Measurements from ENCODE around the gene BCKDHA. TPM values are rescaled to one million over a fixed set of nuclear protein-coding genes. Genes with fewer than 3 reads are reported as not detected.

Gene BCKDHA
- total RNA-seq, 1 donor from 2014 or later: 11.7 TPM

GRCh38 chr19:41449079-41449864, 51.7 kb downstream of the BCKDHA start:
- H3K36me3 Mint-ChIP-seq: no peaks in the 10 kb centered on the region
- H3K9me3 Mint-ChIP-seq: no peaks in the 10 kb centered on the region
- peaks cover 37% of the 10 kb centered on the region for H3K27me3 Mint-ChIP-seq
- peak; percentile 82 for DNase-seq (ENCODE audit: extremely low spot score, unreplicated experiment)
- peak overlapping the region; percentile 69 for H3K4me3 Mint-ChIP-seq
- no peaks in the 10 kb centered on the region for H3K4me1 Mint-ChIP-seq (ENCODE audit: unreplicated experiment)
- no peak overlapping the region for H3K27ac Mint-ChIP-seq
- TF ChIP-seq CTCF (conservative IDR thresholded peaks at IDR 0.05): peak; percentile 97

GRCh38 chr19:41449865-41450178, 52.2 kb downstream of the BCKDHA start:
- Mint-ChIP-seq H3K36me3 (no peaks in the 10 kb centered on the region), H3K4me1 (ENCODE audit: unreplicated experiment) (no peaks in the 10 kb centered on the region), H3K9me3 (no peaks in the 10 kb centered on the region), H3K4me3 (no peak overlapping the region), H3K27me3 (peaks cover 38% of the 10 kb centered on the region), H3K27ac (no peak overlapping the region)
- TF ChIP-seq CTCF (conservative IDR thresholded peaks at IDR 0.05): no peak
- no peak for DNase-seq (ENCODE audit: extremely low spot score, unreplicated experiment)

- TF ChIP-seq CTCF (conservative IDR thresholded peaks at IDR 0.05): no peak
- DNase-seq (ENCODE audit: extremely low spot score, unreplicated experiment): no peak
- no peaks in the 10 kb centered on the region for H3K9me3 Mint-ChIP-seq
- no peaks in the 10 kb centered on the region for H3K36me3 Mint-ChIP-seq
- H3K4me1 Mint-ChIP-seq (ENCODE audit: unreplicated experiment): no peaks in the 10 kb centered on the region
- H3K27me3 Mint-ChIP-seq: peaks cover 37% of the 10 kb centered on the region
- no peak overlapping the region for H3K4me3 Mint-ChIP-seq
- H3K27ac Mint-ChIP-seq: no peak overlapping the region
Observed at GRCh38 chr19:41452584-41453275, 55.1 kb downstream of the BCKDHA start.

- H3K4me3 Mint-ChIP-seq: no peak overlapping the region
- no peaks in the 10 kb centered on the region for H3K36me3 Mint-ChIP-seq
- no peak for TF ChIP-seq CTCF (conservative IDR thresholded peaks at IDR 0.05)
- DNase-seq (ENCODE audit: extremely low spot score, unreplicated experiment): no peak
- H3K27me3 Mint-ChIP-seq: peaks cover 31% of the 10 kb centered on the region
- H3K27ac Mint-ChIP-seq: no peak overlapping the region
- no peaks in the 10 kb centered on the region for H3K9me3 Mint-ChIP-seq
- H3K4me1 Mint-ChIP-seq (ENCODE audit: unreplicated experiment): no peaks in the 10 kb centered on the region
Observed at GRCh38 chr19:41455936-41456335, 58.3 kb downstream of the BCKDHA start.

- Mint-ChIP-seq H3K27me3 (peaks cover 31% of the 10 kb centered on the region), H3K27ac (no peak overlapping the region), H3K4me3 (no peak overlapping the region), H3K4me1 (ENCODE audit: unreplicated experiment) (no peaks in the 10 kb centered on the region), H3K36me3 (no peaks in the 10 kb centered on the region), H3K9me3 (no peaks in the 10 kb centered on the region)
- no peak for DNase-seq (ENCODE audit: extremely low spot score, unreplicated experiment)
- TF ChIP-seq CTCF (conservative IDR thresholded peaks at IDR 0.05): no peak
Observed at GRCh38 chr19:41456342-41456918, 58.8 kb downstream of the BCKDHA start.
